NCI-H2107 (cell line): ENCODE measurements around the gene TMEM87A.
"Not testable (repeated sequence)": the region's sequence is repeated elsewhere in the genome, so short reads cannot be mapped to it uniquely, and the experiment has no call there.

Experiments
- DNase-seq: peaks from one replicate; lab custom pipeline; 2025; lab: John Stamatoyannopoulos, UW

Gene TMEM87A

DNA sequence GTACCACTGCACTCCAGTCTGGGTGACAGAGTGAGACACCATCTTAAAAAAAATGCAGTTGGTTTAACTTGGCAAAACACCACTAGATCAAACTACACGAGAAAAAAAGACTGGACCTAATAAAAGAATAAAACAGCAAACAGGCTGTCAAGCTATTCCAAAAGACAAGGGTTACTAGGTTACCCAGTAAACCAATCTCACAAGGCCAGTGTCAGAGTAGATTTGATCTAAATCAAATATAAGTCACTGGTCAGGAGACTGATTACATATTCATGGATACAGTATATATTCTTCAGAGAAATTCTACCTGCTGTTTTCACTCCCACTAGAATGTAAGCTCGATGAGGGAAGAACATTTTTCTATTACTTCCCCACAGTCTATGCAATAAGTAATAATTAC lies 2.7 kb downstream of the TMEM87A start:
- no peak for DNase-seq

DNA sequence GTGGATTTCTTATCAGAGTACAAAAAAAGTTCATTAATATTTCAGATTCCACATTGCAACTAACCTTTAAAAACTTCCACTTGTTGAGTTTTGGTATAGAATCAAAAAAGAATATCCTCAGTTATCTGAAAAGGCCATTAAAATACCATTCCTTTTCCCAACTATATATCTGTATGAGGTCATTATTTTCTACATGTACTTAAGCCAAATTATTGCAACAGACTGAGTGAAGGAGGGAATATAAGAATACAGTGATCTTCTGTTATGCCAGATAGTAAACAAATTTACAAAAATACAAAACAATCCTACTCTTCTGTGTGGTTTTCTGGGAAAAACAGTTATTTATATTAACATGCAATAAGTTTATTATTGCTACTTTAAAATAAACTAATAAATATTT lies 5.9 kb downstream of the TMEM87A start:
- DNase-seq: no peak

DNA sequence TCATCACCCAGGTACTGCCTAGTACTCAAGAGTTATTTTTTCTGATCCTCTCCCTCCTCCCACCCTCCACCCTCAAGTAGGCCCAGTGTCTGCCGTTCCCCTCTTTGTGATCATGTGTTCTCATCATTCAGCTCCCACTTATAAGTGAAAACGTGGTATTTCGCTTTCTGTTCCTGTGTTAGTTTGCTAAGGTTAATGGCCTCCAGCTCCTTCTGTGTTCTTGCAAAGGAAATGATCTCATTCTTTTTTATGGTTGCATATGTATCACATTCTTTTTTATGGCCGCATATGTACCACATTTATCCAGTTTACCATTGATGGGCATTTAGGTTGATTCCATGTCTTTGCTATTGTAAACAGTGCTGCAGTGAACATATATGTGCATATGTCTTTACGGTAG lies 8.4 kb downstream of the TMEM87A start:
- no peak for DNase-seq

DNA sequence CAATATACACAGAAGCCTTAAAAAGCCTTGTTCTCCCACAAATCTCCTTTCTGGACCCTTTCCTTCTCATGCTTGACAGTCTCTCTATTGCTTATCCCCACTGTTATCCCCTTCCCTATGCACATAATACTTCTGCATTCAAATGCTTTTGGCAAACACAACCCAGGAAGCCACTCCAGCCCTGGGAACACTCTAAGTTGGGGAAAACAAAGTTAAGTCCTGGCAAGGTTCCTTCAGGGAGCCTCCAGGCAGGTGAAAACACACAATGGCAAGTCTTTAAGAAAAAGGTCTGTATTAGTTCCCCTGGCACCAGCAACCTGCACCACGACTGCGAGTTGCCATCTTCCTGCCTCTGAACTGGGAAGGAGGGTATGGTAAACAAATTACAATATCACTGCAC lies 19.9 kb downstream of the TMEM87A start:
- DNase-seq: no peak

DNA sequence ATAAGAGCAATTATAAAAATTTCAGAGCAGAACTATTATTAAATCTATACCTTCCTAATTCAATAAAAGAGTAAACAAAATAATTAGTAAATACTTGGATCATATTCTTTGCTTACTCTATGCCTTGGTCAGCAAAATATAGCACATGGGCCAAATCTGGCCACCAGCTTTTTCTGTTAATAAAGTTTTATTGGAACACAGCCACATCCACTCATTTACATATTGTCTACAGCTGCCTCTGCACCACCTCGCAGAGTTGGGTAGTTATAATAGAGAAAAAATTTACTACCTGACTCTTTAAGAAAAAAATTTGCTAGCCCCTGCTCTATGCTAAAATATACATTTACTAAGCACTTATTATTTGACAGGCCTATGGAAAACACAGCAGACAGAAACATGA lies 32.4 kb downstream of the TMEM87A start:
- DNase-seq: no peak

DNA sequence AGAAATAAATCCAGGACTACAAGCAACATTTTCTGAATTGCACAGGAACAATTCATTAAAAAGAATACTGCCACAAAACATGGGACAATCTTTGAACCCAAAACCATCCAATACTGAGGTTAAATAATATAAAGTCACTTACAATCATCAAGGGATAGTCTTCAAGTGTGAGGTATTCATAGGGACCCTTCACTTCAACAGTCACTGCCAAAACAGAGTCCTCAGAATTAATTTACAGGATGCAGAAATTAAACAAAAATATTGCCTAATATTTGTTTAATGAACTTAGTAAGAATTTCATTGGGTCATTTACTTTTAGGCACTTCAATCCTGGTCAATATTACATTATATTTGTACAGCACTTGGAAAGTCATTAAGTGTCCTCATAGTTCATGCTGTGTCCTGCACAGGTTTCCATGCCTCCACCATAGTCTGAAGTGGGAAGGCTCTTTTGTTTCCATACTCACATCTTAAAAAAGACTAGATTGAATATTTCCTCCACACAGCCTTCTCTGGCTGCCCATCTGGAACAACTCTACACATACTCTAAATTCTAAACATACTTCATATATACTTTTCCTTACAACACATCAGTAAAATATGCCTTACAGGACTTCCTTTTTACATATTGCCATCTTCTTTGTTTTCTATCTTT lies 33.6 kb downstream of the TMEM87A start:
- no peak for DNase-seq

DNA sequence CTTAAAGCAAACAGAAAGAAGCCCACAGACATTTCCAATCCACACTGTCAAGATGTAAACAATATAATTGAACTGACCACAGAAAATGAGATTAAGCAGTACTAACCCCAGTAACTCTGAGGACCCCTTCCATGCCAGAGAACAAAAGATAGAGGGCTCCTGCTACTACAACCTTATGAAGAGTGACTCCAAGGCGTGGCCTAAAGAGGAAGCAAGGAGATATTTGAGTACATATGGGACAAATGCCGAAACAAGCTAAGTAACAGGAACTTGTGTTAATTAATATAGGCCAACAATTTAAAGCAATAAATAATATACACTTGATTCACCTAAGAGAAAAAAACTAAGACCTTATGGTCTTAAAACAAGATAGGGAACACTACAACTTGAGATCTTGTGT lies 40.1 kb downstream of the TMEM87A start:
- DNase-seq: no peak

DNA sequence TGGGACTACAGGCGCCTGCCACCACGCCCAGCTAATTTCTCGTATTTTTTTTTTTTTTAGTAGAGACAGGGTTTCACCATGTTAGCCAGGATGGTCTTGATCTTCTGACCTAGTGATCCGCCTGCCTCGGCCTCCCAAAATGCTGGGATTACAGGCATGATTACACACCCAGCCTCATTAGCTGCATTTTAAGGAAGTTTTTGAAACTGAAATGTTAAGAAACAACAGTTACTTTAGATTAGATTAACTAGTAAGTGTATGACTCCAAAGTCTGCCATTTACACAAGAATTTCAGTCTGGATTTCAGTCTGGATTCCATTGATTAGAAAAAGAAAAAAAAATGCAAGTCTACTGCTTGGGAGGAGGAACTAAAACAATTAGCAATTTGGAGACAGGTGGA lies 40.6 kb downstream of the TMEM87A start:
- DNase-seq: no peak

DNA sequence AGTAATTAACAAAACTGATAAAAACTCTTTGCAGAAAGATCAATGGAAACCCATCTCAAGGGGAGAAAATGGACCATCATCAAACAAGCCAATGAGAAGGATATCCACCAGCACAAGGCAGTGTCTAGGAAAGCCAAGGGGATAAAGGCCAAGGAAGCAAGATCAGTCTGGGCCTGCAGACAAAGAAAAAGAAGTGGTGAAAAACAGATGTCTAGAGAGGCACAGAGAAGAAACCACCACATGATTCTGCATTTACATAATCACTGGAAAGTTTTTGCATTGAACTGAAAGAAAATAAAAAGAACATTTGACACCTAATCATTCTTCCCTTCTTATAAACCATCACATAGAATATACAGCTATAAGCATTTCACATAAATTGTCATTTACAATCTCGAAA lies 42.1 kb downstream of the TMEM87A start:
- no peak for DNase-seq

DNA sequence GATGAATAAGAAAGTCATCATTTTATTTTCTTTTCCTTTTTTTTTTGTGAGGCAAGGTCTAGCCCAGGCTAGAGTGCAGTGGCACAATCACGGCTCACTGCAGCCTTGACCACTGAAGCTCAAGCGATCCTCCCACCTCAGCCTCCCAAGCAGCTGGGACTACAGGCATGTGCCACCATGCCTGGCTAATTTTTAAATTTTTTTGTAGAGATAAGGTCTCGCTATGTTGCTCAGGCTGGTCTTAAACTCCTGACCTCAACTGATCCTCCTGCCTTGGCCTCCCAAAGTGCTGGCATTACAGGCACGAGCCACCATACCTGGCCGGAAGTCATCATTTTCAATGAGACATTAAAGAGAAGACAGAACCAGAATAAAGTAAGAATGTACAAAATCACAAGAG lies 44.3 kb downstream of the TMEM87A start:
- DNase-seq: not testable (repeated sequence)

DNA sequence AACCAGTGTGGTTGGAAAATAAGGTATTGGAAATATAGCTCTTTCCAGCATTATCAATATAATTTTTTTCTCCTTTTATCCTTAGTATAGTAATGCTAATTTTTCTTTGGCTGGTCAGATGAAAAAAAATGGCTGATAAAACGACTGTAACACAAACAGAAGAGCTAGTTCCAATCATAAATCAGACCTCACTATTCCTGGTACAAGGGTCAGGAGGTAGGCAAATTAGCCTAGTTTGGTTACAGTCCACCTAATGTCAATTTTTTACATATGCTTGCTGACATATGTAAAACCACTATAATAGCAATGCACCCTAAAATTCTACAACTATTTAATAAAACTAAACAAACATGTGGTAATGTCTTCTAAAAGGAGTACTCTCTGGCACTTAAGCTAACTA lies 45.2 kb downstream of the TMEM87A start:
- no peak for DNase-seq

DNA sequence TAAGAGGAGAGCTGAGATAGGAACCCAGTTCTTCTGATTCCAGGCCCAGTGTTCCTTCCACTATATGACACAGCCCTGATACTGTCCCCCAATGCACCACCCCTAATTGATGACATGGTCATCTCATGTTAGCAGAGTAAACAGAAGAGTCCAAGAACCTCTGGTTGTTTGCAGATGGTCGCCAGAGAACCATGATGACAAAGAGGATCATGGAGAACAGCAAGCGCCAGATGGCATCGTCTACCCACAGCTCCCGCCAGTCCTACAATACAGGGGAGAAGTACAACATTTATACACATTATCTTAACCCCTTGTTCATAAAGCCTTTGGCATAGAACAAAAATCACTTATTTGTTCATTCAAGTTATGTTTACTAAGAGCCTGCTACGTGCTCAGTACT lies 46.6 kb downstream of the TMEM87A start:
- no peak for DNase-seq

DNA sequence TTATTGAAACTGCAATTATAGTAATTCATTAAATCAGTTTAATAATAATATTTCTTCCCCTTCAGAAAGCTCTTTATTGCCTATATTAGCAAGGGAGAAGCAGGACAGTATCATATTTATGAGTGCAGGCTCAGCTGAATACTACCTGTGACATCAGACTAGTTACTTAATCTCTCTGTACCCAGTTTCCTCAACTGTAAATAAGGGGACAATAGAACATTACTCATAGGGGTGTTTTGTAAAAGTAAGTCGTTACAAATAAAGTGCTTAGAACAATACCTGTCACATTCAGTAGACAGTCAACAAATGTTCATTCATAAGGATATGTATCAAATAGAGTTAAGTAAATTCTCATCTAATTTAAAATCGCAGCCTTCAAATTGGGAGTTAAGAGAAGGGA lies 53.0 kb downstream of the TMEM87A start:
- no peak for DNase-seq

DNA sequence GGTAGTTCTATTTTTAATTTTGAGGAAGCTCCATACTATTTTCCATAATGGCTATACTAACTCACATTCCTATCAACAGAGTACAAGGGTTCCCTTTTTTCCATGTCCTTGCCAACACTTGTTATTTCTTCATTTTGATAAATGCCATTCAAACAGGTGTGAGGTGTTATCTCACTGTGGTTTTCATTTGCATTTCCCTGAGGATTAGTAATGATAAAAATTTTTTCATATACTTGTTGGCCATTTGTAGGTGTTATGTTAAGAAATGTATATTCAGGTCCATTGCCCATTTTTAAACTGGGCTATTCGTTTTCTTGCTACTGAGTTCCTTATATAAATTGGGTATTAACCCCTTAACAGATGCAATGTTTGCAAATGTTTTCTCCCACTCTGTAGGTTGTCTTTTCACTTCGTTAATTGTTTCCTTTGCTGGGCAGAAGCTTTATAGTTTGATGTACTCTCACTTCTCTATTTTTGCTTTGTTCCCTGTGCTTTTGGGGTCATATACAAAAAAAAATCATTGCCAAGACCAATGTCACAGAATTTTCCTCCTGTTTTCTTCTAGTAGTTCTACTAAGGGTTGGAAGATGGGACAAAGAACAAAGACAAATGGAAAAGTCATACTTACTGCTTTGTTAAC lies 54.2 kb downstream of the TMEM87A start:
- DNase-seq: no peak

DNA sequence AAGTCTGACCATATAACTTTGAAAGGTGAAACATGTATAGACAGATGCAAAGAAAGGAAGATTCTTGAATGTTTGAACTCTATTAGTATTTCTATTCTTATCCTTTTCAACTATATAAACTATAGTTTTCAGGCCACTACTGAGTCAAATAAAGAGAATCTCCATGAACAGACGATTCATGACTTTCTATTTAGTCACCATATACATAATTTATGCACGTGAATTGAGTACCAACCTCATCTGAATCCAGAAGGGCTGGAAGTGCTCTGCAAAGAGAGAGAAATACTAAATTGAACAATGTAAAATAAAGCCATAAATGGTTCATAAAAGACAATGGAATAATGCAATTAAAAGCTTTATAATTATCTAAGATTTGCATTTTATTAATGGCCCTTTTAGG lies 55.7 kb downstream of the TMEM87A start:
- no peak for DNase-seq

DNA sequence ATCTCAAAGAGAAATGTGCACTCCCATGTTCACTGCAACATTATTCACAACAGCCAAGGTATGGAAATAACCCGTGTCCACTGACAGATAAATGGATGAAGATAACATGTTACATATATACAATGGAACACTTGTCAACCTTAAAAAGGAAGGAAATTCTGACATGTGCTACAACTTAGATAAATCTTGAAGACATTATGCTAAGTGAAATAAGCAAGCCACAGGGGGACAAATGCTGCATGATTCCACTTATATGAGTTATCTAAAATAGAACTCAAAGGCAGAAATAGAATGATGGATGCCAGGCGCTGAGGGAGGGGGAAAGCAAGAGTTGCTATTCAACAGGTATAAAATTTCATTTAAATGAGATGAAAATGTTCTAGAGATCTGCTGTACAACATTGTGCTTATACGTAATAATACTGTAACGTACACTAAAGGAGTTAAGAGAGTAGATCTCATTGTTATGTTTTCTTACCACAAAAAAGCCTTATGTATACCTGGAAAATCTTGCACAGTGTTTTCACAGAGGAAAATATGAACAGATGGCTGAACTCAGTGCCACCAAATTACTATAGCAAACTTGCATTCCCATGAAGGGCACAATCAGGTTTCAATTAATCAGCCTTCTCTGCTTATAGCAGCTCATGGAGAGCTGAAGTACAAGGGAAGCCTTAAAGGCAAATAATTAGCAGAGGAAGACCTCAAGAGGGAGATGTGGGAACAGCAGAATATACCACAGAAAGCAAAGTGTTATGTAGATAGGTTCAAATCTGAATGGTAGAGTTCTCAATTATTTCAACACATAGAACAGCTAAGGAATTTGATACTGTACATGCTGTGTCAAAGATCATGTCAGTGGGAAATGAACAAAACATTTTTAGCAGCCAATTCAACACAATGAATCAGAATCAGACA lies 57.1 kb downstream of the TMEM87A start:
- no peak for DNase-seq

DNA sequence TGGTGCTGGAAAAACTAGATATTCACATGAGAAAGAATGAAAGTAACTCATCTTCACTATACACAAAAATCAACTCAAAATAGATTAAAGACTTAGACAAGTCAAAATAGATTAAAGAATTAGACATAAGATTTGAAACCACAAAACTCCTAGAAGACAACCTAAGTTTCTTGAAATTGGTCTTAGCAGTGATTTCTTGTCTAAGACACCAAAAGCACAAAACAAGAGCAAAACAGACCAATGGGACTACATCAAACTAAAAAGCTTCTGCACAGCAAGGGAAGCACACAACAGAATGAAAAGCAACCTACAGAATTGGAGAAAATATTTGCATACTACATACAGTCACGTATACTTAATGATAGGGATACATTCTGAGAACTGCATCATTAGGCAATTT lies 58.6 kb downstream of the TMEM87A start:
- DNase-seq: no peak

DNA sequence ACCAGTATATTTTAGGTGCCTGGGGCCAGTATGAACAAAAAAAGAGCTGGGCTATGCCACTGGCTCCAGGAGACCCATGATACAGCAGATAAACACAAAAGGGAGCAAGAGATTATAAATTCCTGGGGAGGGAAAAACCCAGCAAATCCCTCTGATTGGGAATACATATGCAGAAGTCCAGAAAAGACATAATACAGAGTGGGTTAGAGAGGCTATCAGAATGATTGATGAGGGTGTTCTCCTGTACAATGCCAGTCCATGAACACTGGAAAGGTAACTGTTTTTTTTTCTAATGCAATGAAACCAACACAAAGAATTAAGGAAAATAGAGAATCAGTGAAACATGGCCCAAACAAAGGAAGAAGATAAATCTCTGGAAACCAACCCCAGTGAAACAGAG lies 59.7 kb downstream of the TMEM87A start:
- no peak for DNase-seq

DNA sequence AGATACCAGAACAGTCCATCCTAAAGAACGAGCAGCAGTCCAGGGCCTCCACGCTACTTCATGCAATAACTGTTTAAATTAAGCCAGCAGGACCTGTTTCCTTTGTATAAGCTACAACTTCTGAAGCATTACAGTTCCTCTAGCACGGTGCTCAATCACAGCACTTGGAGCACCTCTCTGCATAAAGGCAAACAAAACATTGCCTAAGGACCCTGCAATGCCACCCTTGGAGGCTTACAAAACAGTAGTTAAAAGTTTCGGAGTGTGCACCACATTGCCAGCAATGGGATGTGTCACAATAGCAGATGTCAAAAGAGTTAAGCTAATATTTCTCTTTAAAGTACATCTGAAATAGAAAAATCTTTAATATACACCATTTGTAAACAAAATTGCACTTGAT lies 62.5 kb downstream of the TMEM87A start:
- DNase-seq: no peak

DNA sequence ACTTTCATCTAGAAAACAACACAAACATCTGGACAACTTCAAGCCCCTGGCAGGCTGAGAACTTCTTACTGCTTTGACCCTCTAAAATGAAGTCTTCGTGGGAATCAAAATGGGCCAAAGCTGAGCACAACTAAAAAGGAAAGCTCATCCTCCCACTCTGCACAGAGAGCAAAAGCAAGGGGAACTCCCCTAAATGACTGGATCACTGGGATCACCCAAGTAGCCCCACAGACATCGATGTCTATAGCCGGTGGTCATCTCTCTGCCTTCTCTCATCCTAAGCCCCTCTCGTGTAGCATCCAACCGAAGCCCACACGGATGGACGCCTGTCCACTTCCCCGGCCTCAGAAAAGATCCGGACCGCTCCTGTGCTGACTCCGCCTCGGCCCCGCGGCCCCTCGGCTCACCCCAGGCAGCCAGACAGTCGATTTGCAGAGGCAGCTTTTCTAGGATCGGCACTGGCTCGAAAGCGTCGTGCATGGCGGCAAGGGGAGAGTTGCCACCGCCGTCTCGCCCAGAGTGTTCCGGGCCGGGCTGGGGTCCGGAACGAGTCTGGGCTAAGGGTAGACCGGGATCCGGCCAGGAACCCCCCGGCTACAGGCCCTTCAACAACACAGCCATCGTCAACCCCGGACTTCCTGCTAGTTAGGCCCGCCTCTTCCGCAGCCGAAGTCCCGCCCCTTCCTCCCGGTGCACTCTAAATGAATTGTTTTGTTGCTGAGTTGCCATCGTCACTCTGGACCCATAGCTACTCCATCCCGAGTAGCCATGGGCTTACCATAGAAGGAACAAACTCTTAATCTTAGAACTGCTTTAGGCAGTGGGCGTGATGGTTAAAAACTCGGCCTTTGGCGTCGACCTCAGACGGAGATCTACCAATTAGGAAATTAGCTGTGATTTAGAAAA lies 65.3 kb downstream of the TMEM87A start, which contains the start of gene VPS39:
VPS39 (minus strand) TSS at position 631 of the 906 bp plus-strand sequence; CDS start at position 480, 151 bp downstream.
- peak; percentile 41 for DNase-seq

DNA sequence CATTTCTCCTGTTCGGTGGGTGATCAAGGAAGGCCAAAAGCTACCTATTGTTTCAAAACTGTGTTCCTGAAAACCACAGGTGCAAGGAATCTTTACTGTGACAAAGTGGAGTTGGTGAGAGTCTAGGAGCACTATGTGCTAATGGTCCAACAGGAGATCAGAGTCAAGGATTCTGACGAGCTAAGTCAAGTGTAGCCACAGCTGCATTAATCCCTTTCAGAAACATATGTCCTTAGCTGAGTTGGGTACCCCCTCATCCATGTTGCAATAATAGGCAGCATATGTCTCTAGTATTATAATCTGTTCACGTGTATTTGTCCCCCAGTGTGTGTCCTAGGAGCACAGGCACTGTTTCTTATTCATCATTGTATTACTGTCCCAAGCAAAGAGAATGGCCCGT lies 66.8 kb downstream of the TMEM87A start:
- no peak for DNase-seq

DNA sequence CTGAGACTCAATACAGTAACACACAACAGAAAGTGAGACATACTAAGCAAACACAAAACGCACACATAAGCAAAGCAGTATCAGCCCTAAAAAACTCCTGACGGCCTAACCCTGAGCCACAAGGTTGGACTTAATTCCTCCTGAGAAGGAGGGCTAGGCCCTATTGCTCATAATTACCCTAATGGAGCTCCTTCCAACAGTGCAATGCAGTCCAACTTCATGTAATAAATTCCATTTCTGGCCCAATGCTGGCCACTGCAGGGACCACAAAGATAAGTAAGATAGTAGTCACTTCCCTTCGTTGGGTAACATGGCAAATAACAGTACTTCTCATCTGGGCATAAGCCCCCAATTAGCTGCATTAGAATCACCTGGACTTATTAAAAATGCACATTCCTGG lies 69.3 kb downstream of the TMEM87A start:
- no peak for DNase-seq
